Erythroblast (primary cell): ENCODE results near the gene ZC3H8.

Experiments
- GATA1 ChIP-seq: IDR thresholded peaks from 2 replicates; pipeline ENCODE4 v1.6.1; 2011; ENCODE audit warnings: low read depth, mild to moderate bottlenecking, control low read depth, low read length, moderate library complexity
- POLR2A ChIP-seq: IDR thresholded peaks from 2 replicates; pipeline ENCODE4 v1.6.1; 2011; ENCODE audit warnings: mild to moderate bottlenecking, low read length

GRCh38 chr2:112272669-112273068 is 17.8 kb upstream of the ZC3H8 start:
- no peak for TF ChIP-seq POLR2A
- TF ChIP-seq GATA1: no peak
